Parathyroid adenoma (tissue), 2 donors: Measurements from ENCODE around the gene CALCR.

Experiments
- H2AFZ ChIP-seq: fragments of 300-600 bp; sonication (generic); one replicate; pipeline ENCODE4 v1.7.0; 2017; ENCODE audit warnings: antibody characterized with exemption, mild to moderate bottlenecking
- H3K27ac ChIP-seq: fragments of 300-600 bp; sonication (generic); one replicate; pipeline ENCODE4 v1.7.0; 2017
- H3K27me3 ChIP-seq: fragments of 300-600 bp; sonication (generic); one replicate; pipeline ENCODE4 v1.7.0; 2017; ENCODE audit warnings: low read length; ENCODE audit not compliant: control insufficient read depth, insufficient read depth
- H3K36me3 ChIP-seq: fragments of 300-600 bp; sonication (generic); one replicate; pipeline ENCODE4 v1.7.0; 2017; ENCODE audit warnings: low read length; ENCODE audit not compliant: control insufficient read depth, insufficient read depth
- H3K4me1 ChIP-seq: fragments of 300-600 bp; sonication (generic); one replicate; pipeline ENCODE4 v1.7.0; 2017; ENCODE audit warnings: control low read depth
- H3K4me2 ChIP-seq: fragments of 300-600 bp; sonication (generic); one replicate; pipeline ENCODE4 v1.7.0; 2017; ENCODE audit warnings: low read length
- H3K4me3 ChIP-seq: fragments of 300-600 bp; sonication (generic); one replicate; pipeline ENCODE4 v1.7.0; 2017; ENCODE audit warnings: low read depth, low read length
- H3K79me2 ChIP-seq: fragments of 300-600 bp; sonication (generic); one replicate; pipeline ENCODE4 v1.7.0; 2017; ENCODE audit warnings: control low read depth
- H3K9ac ChIP-seq: fragments of 300-600 bp; sonication (generic); one replicate; pipeline ENCODE4 v1.7.0; 2017; ENCODE audit warnings: mild to moderate bottlenecking
- H3K9me3 ChIP-seq: fragments of 300-600 bp; sonication (generic); one replicate; pipeline ENCODE4 v1.7.0; 2017; ENCODE audit warnings: low read length; ENCODE audit not compliant: control insufficient read depth
- CTCF ChIP-seq: fragments of 300-600 bp; sonication (generic); IDR thresholded peaks from one replicate; pipeline ENCODE4 v1.7.0; 2017; ENCODE audit warnings: antibody characterized with exemption, mild to moderate bottlenecking
- donor health status: primary hyperparathyroidism.

Gene CALCR

GRCh38 chr7:93390660-93391059 is 183.9 kb downstream of the CALCR start:
- H3K9me3 ChIP-seq = no peaks in the 10 kb centered on the region
- H3K27ac ChIP-seq = no peak overlapping the region
- H3K27me3 ChIP-seq = no peaks in the 10 kb centered on the region
- no peaks in the 10 kb centered on the region for H3K4me1 ChIP-seq
- H3K79me2 ChIP-seq = no peaks in the 10 kb centered on the region
- H2AFZ ChIP-seq = no peak overlapping the region
- no peak overlapping the region for H3K4me3 ChIP-seq
- no peak for TF ChIP-seq CTCF
- H3K4me2 ChIP-seq = no peak overlapping the region
- H3K36me3 ChIP-seq = no peaks in the 10 kb centered on the region
- H3K9ac ChIP-seq = no peak overlapping the region

- Histone ChIP-seq H3K9me3 (no peaks in the 10 kb centered on the region), H2AFZ (no peak overlapping the region), H3K27me3 (no peaks in the 10 kb centered on the region), H3K27ac (no peak overlapping the region), H3K4me1 (no peaks in the 10 kb centered on the region), H3K9ac (no peak overlapping the region), H3K36me3 (no peaks in the 10 kb centered on the region), H3K4me2 (no peak overlapping the region), H3K79me2 (no peaks in the 10 kb centered on the region), H3K4me3 (no peak overlapping the region)
- no peak for TF ChIP-seq CTCF
Observed at GRCh38 chr7:93382362-93382761, 192.2 kb downstream of the CALCR start.

GRCh38 chr7:93378131-93378760 is 196.3 kb downstream of the CALCR start:
- Histone ChIP-seq H3K4me2 (no peak overlapping the region), H2AFZ (no peak overlapping the region), H3K4me1 (no peaks in the 10 kb centered on the region), H3K9me3 (no peaks in the 10 kb centered on the region), H3K9ac (no peak overlapping the region), H3K4me3 (no peak overlapping the region), H3K27ac (no peak overlapping the region), H3K79me2 (no peaks in the 10 kb centered on the region), H3K36me3 (no peaks in the 10 kb centered on the region), H3K27me3 (no peaks in the 10 kb centered on the region)
- no peak for TF ChIP-seq CTCF

DNA sequence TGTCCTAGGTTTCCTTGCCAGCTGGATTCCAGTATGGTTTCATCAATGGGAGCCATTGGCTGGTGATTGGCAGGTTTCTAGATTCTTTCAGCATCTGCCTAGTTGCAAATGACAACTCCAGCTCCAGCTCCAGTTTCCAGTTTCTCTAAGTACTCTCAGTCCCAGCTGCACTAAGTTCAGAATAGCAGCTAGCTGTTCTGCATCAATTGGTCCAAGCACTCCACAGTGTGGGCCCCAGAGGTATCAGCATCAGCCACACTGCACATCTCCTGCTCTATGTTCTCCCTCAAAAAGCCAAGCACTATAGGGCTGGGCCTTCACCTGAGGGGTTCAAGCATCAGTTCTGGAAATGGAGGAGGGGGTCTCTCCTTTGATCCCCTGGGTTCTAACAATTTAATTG is 198.9 kb downstream of the CALCR start:
- no peaks in the 10 kb centered on the region for H3K4me1 ChIP-seq
- TF ChIP-seq CTCF = no peak
- no peaks in the 10 kb centered on the region for H3K27me3 ChIP-seq
- H3K36me3 ChIP-seq = no peaks in the 10 kb centered on the region
- H3K4me3 ChIP-seq = no peak overlapping the region
- H3K9ac ChIP-seq = no peak overlapping the region
- H2AFZ ChIP-seq = no peak overlapping the region
- no peaks in the 10 kb centered on the region for H3K9me3 ChIP-seq
- no peak overlapping the region for H3K4me2 ChIP-seq
- no peaks in the 10 kb centered on the region for H3K79me2 ChIP-seq
- no peak overlapping the region for H3K27ac ChIP-seq
